VCaP (cell line): Measurements from ENCODE around the gene MMP7.
A peak's percentile ranks its signal among the peaks of the same experiment; 100 is the strongest.

Experiments
- H3K27ac ChIP-seq: fragments of 450-650 bp; 2 replicates; pipeline ENCODE4 v1.5.1; 2017
- TF ChIP-seq, protein P1 (sequence below): fragments of 450-650 bp; conservative IDR thresholded peaks from 2 replicates; pipeline ENCODE4 v1.5.1; 2017; ENCODE audit warnings: mild to moderate bottlenecking, moderate library complexity

The MMP7 gene

GRCh38 chr11:102544594-102544993 lies 14.0 kb upstream of the MMP7 start:
- TF ChIP-seq, protein P1, sequence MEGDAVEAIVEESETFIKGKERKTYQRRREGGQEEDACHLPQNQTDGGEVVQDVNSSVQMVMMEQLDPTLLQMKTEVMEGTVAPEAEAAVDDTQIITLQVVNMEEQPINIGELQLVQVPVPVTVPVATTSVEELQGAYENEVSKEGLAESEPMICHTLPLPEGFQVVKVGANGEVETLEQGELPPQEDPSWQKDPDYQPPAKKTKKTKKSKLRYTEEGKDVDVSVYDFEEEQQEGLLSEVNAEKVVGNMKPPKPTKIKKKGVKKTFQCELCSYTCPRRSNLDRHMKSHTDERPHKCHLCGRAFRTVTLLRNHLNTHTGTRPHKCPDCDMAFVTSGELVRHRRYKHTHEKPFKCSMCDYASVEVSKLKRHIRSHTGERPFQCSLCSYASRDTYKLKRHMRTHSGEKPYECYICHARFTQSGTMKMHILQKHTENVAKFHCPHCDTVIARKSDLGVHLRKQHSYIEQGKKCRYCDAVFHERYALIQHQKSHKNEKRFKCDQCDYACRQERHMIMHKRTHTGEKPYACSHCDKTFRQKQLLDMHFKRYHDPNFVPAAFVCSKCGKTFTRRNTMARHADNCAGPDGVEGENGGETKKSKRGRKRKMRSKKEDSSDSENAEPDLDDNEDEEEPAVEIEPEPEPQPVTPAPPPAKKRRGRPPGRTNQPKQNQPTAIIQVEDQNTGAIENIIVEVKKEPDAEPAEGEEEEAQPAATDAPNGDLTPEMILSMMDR: no peak
- peak overlapping the region; percentile 75 for H3K27ac ChIP-seq

- TF ChIP-seq, protein P1: no peak
- no peak overlapping the region for H3K27ac ChIP-seq
Observed at GRCh38 chr11:102539567-102539966, 9.0 kb upstream of the MMP7 start.

- TF ChIP-seq, protein P1: no peak
- no peak overlapping the region for H3K27ac ChIP-seq
Observed at GRCh38 chr11:102538932-102539331, 8.4 kb upstream of the MMP7 start.

GRCh38 chr11:102534261-102534872 lies 3.8 kb upstream of the MMP7 start:
- TF ChIP-seq, protein P1: peak; percentile 58; the same call in 1 of the 2 replicates
- H3K27ac ChIP-seq: no peak overlapping the region

DNA sequence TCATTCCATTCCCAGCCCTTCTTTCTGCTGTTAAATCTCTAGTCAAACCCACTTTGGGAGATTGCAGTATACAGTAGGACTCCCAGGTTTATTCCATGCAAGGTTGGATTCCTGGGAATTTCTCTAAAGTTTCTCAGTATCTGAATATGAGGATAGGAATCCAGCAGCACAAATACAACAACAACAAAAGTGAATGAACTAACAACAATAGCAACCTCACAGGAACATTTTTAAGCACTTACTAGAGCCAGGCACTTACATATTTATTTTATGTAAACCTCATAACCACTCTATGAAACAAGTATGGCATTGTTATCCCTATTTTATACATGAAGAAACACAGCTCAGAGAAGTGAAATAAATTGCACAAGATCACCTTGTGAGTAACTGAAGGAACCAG lies 1.9 kb downstream of the MMP7 start:
- H3K27ac ChIP-seq: no peak overlapping the region
- TF ChIP-seq, protein P1: no peak

- H3K27ac ChIP-seq: no peak overlapping the region
Observed at GRCh38 chr11:102527684-102528083, 2.9 kb downstream of the MMP7 start.

GRCh38 chr11:102527041-102527440 lies 3.5 kb downstream of the MMP7 start:
- TF ChIP-seq, protein P1: no peak
- no peak overlapping the region; the same call in 1 of the 2 replicates for H3K27ac ChIP-seq

More at GRCh38 chr11:102527684-102528083, 2.9 kb downstream of the MMP7 start:
- TF ChIP-seq, protein P1: no peak
